HepG2 (cell line): ENCODE data around the gene ARHGEF10L. TPM values are rescaled to one million over a fixed set of nuclear protein-coding genes. Genes with fewer than 3 reads are reported as not detected.

ENCODE experiments used
- ATAC-seq: fragments of 200-7000 bp; cut with Tn5 transposase; 3 replicates; pipeline ENCODE4 v1.9.1; 2020; ENCODE audit warnings: mild to moderate bottlenecking, moderate library complexity
- BruUV-seq: library from RNA; stranded (reverse); fragments of 400-500 nt; replicated peaks from 2 replicates; lab custom pipeline; 2021; lab: Mats Ljungman, UMichigan
- CTCF ChIA-PET: fragments of 300-600 bp; formaldehyde crosslinking; extraction: SDS; loops from one replicate; lab custom pipeline; 2021; ENCODE audit warnings: low total read pairs, inconsistent platforms, low intra/inter-chr PET ratio; lab: Yijun Ruan, JAX
- POLR2A ChIA-PET: fragments of 350-600 bp; sonication (Branson Sonifier 250); formaldehyde crosslinking; loops from one replicate; lab custom pipeline; 2020; ENCODE audit warnings: antibody characterized with exemption, inconsistent platforms; lab: Yijun Ruan, JAX
- DNase-seq: peaks from one replicate; pipeline ENCODE4 v3.0.0-alpha.2; 2015; ENCODE audit warnings: low spot score
- FAIRE-seq: peaks from 3 replicates; lab custom pipeline; 2011; peaks lifted over from hg19 to GRCh38; lab: Jason Lieb, UNC
- H2AFZ ChIP-seq: one replicate; pipeline ENCODE4 v1.6.1; 2011; ENCODE audit warnings: low read length, inconsistent platforms
- H3K27ac ChIP-seq: fragments of 300-600 bp; 3 replicates; pipeline ENCODE4 v1.8.0; 2011; ENCODE audit warnings: mixed run types, mild to moderate bottlenecking, mixed read lengths, low read length, inconsistent platforms; ENCODE audit not compliant: insufficient read depth; ENCODE audit errors: extremely low read length
- H3K27me3 ChIP-seq, 2 experiments: fragments of 200-600 bp in 1 of 2; 2 replicates in 1 of 2; 3 replicates in 1 of 2; pipeline versions ENCODE4 v1.6.0 to v1.8.0; 2011; ENCODE audit warnings: low read length in 2 of 2, mild to moderate bottlenecking in 2 of 2, moderate library complexity in 2 of 2, inconsistent platforms in 1 of 2; ENCODE audit not compliant: insufficient read depth in 2 of 2, control insufficient read depth in 1 of 2
- H3K36me3 ChIP-seq, 2 experiments: fragments of 200-600 bp in 1 of 2; replicated peaks in 1 of 2; 2 replicates in 1 of 2; 3 replicates in 1 of 2; pipeline versions ENCODE4 v1.5.1 to v1.8.0; 2011; ENCODE audit warnings: low read length in 2 of 2, inconsistent platforms in 1 of 2; ENCODE audit not compliant: insufficient read depth in 2 of 2, control insufficient read depth in 1 of 2
- H3K4me1 ChIP-seq: 2 replicates; pipeline ENCODE4 v1.5.1; 2012; ENCODE audit warnings: low read length, inconsistent platforms; ENCODE audit not compliant: insufficient read depth
- H3K4me2 ChIP-seq: 2 replicates; pipeline ENCODE4 v1.6.0; 2011; ENCODE audit warnings: low read depth, low read length, inconsistent platforms
- H3K4me3 ChIP-seq, 3 experiments: fragments of 200-600 bp in 1 of 3; sonication (generic), shearing (Covaris generic) in 1 of 3; replicated peaks in 1 of 3; 2 replicates each; pipeline ENCODE4 v1.5.1; 2011 to 2016; ENCODE audit warnings: low read length in 3 of 3, inconsistent platforms in 2 of 3, low read depth in 2 of 3, mild to moderate bottlenecking in 2 of 3, control low read depth in 1 of 3, mixed read lengths in 1 of 3; ENCODE audit not compliant: insufficient read depth in 1 of 3
- H3K79me2 ChIP-seq: one replicate; pipeline ENCODE4 v1.6.1; 2011; ENCODE audit warnings: low read length, inconsistent platforms; ENCODE audit not compliant: insufficient read depth
- H3K9ac ChIP-seq: 2 replicates; pipeline ENCODE4 v1.6.0; 2011; ENCODE audit warnings: mild to moderate bottlenecking, low read depth, low read length, inconsistent platforms; ENCODE audit not compliant: insufficient read depth
- H3K9me3 ChIP-seq: 2 replicates; pipeline ENCODE4 v1.5.1; 2012; ENCODE audit warnings: mild to moderate bottlenecking, low read length
- H4K20me1 ChIP-seq: 2 replicates; pipeline ENCODE4 v1.6.0; 2011; ENCODE audit warnings: inconsistent platforms, mild to moderate bottlenecking, low read length, moderate library complexity; ENCODE audit not compliant: insufficient read depth
- AGO2 ChIP-seq: fragments of 200-400 bp; formaldehyde crosslinking; optimal IDR thresholded peaks from 2 replicates; pipeline ENCODE3; 2017; ENCODE audit warnings: mild to moderate bottlenecking, low read depth, low read length, moderate library complexity
- DRAP1 ChIP-seq: IDR thresholded peaks from 2 replicates; pipeline ENCODE4 v1.6.1; 2016; ENCODE audit warnings: missing genetic modification reagents, missing compliant biosample characterization
- GPBP1L1 ChIP-seq: sonication (generic); formaldehyde crosslinking; IDR thresholded peaks from 2 replicates; pipeline ENCODE4 v1.5.0; 2020; ENCODE audit warnings: mild to moderate bottlenecking, missing genetic modification reagents
- MLXIP ChIP-seq: sonication (generic); formaldehyde crosslinking; IDR thresholded peaks from 2 replicates; pipeline ENCODE4 v1.9.0; 2021; ENCODE audit warnings: missing genetic modification reagents, borderline replicate concordance
- MTF2 ChIP-seq: sonication (generic); formaldehyde crosslinking; IDR thresholded peaks from 2 replicates; pipeline ENCODE4 v1.5.0; 2020; ENCODE audit warnings: missing genetic modification reagents, borderline replicate concordance
- ZFP36 ChIP-seq: fragments of 150-350 bp; IDR thresholded peaks from 2 replicates; pipeline ENCODE4 v1.6.1; 2018; ENCODE audit warnings: borderline replicate concordance, low read length, low read depth; ENCODE audit not compliant: partially characterized antibody
- ZNF629 ChIP-seq: sonication (generic); formaldehyde crosslinking; conservative IDR thresholded peaks from 2 replicates; pipeline ENCODE4 v1.5.0; 2020; ENCODE audit warnings: missing genetic modification reagents
- WGBS: methylation state at CpG from one replicate; pipeline ENCODE4 v1.1.6; 2017; ENCODE audit warnings: low lambda C conversion rate; 5-methylcytosine and 5-hydroxymethylcytosine counted together
- in situ Hi-C: cut with HindIII; loops from 2 replicates; pipeline ENCODE4 v1.10.0; 2017; ENCODE audit warnings: low pct_unique_long_range_greater_than_20kb; ENCODE audit not compliant: extremely low pct_ligation_motif_present
- intact Hi-C: fragments of 100-400 bp; cut with micrococcal nuclease; formaldehyde crosslinking; loops from one replicate; pipeline ENCODE4 v1.10.0; 2022; ENCODE audit not compliant: unreplicated experiment
- polyA plus RNA-seq, 8 experiments: library from polyadenylated mRNA; depleted of rRNA in 3 of 8; stranded (reverse) in 7 of 8; unstranded in 1 of 8; fragments of >200 nt; fragmentation: Illumina TruSeq in 4 of 8; extraction: Trizol in 4 of 8; gene quantifications; 2 replicates each; pipeline versions ENCODE4 v1.2.1 to v1.2.3, GENCODE V29; 2011 to 2016; ENCODE audit warnings: low read depth in 4 of 8, missing spikeins in 1 of 8, mixed read lengths in 1 of 8; ENCODE audit not compliant: insufficient read depth in 1 of 8
- total RNA-seq, 5 experiments: library from RNA; depleted of rRNA; stranded (reverse); fragments of >200 nt; fragmentation: Illumina TruSeq; extraction: Trizol; gene quantifications; 2 replicates each; pipeline ENCODE4 v1.2.3, GENCODE V29; 2016; ENCODE audit warnings: low read depth in 1 of 5

ARHGEF10L gene
- total and polyA plus RNA-seq, 2 of the 13 experiments (the other 11 are each of a cell fraction or from before 2014, with no cell fraction given), result 46.5 to 78.3 TPM

- DNase-seq (no peak), FAIRE-seq (no peak), ATAC-seq (no peak)
- H3K36me3 ChIP-seq, result peaks cover 49 to 87% of the 10 kb centered on the region in 2 experiments
- no peaks in the 10 kb centered on the region for H3K27me3 ChIP-seq
- intact Hi-C loops, result no loop called here
- TF ChIP-seq GPBP1L1 (CRISPR knock-in tag) (no peak), AGO2 (peak; percentile 25)
- in situ Hi-C loops, result no loop called here
- BruUV-seq, result no TSS peak
- no peak overlapping the region for H3K27ac ChIP-seq
- no peaks in the 10 kb centered on the region for H3K4me1 ChIP-seq
- ChIA-PET CTCF (no interaction called here), POLR2A (no interaction called here)
- no peaks in the 10 kb centered on the region for H3K79me2 ChIP-seq
- no peak overlapping the region for H3K9ac ChIP-seq
- H2AFZ ChIP-seq, result no peak overlapping the region
- H3K4me2 ChIP-seq, result no peak overlapping the region
- 100% methylated on average over 8 of the region's 9 CpGs for WGBS
- no peak overlapping the region for H3K4me3 ChIP-seq
- peaks cover 44% of the 10 kb centered on the region; the same call in 1 of the 2 replicates for H4K20me1 ChIP-seq
- no peaks in the 10 kb centered on the region for H3K9me3 ChIP-seq
These were observed 123.3 kb downstream of the ARHGEF10L start for GRCh38 chr1:17662786-17663185.

GRCh38 chr1:17663646-17664045 is 124.1 kb downstream of the ARHGEF10L start:
- Histone ChIP-seq H4K20me1 (peaks cover 47% of the 10 kb centered on the region; the same call in 1 of the 2 replicates), H3K27ac (no peak overlapping the region), H3K36me3 (peaks cover 45 to 87% of the 10 kb centered on the region in 2 experiments), H3K79me2 (no peaks in the 10 kb centered on the region), H3K4me1 (no peaks in the 10 kb centered on the region), H3K9ac (no peak overlapping the region), H3K9me3 (no peaks in the 10 kb centered on the region), H3K27me3 (no peaks in the 10 kb centered on the region; a peak in 1 of 5 replicates), H2AFZ (no peak overlapping the region), H3K4me2 (no peak overlapping the region), H3K4me3 (no peak overlapping the region)
- no TSS peak for BruUV-seq
- POLR2A ChIA-PET, result no interaction called here
- CTCF ChIA-PET, result no interaction called here
- intact Hi-C loops, result no loop called here
- in situ Hi-C loops, result no loop called here
- TF ChIP-seq MTF2, result no peak
- no peak for TF ChIP-seq MLXIP
- TF ChIP-seq ZFP36, result peak; percentile 80
- no peak for TF ChIP-seq DRAP1
- TF ChIP-seq ZNF629 (CRISPR knock-in tag), result peak; percentile 63
- 97% methylated on average over 4 of the region's 5 CpGs for WGBS
- no peak for DNase-seq
- FAIRE-seq, result no peak
- ATAC-seq, result no peak
